ENCODE measurements around the gene RBP3.

Gene RBP3

DNA sequence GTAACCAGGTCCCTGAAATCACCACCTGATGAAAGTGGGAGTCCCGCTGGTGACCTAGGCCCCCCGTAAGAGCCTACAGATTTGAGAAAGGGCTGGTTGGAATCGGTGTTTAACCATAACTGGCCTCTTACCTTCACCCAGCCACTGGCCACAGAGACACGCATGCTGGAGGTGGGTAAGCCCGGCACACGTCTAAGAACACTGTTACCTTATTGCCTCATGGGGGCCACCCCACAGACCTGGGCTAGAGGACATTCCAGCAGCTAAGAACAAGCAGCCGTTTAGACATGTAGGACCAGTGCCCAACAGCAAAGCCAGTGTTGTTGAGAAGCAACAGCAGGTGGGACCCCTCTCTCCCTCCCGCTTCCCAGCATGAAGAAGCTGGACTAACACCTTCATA lies 28.4 kb upstream of the RBP3 start:
- DNase-seq (ENCODE audit: low spot score), result no peak

DNA sequence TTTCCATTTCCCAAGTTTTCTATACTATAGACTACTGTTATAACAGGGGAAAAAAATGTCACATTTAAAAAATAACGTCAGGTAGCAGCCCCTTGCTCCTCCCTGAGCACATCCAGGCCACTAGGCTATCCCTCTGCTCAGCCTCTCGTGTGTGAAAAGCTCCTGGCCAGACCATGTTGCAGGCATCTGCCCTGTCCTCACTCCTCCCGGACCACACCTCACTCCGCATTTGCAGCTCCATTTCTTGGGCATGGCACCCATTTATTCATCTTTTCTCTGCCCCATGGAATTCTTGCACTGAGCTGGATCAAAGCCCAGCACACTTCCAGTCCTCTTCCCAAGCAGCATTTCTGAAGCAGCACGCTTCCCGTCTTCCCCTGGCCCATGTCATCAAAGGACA lies 27.4 kb upstream of the RBP3 start:
- no peak for DNase-seq (ENCODE audit: low spot score)

DNA sequence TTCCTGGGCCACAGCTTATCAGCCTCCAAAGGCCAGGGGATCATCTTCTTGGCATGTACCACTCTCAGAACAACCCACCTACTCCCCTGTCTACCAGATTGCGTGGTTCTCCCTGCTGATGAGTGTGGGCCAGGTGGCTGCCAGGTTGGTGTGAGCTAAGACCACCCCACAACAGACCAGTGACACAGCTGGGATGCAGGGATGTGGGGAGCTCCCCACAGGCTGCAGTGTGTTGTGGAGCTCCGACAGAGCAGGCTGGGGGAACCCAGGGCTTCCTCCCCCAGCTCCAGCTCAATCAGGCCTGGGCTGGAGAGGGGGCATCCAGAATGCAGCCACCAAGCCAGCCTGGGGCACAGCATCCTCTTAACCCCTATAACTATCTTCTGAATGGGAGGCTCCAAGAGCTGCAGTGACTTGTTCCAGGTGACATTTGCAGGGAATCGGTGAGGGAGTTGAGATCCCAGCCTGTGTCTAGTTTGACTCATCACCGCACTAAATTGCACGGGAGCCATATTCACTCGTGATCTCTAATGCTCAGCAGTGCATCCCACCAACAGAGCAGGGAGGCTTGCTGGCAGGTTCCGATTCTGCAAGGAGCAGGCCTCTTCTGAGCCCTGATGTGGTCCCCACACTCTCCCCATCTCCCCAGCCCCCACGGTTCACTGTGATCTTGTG lies 26.5 kb upstream of the RBP3 start:
- DNase-seq (ENCODE audit: low spot score), result no peak

DNA sequence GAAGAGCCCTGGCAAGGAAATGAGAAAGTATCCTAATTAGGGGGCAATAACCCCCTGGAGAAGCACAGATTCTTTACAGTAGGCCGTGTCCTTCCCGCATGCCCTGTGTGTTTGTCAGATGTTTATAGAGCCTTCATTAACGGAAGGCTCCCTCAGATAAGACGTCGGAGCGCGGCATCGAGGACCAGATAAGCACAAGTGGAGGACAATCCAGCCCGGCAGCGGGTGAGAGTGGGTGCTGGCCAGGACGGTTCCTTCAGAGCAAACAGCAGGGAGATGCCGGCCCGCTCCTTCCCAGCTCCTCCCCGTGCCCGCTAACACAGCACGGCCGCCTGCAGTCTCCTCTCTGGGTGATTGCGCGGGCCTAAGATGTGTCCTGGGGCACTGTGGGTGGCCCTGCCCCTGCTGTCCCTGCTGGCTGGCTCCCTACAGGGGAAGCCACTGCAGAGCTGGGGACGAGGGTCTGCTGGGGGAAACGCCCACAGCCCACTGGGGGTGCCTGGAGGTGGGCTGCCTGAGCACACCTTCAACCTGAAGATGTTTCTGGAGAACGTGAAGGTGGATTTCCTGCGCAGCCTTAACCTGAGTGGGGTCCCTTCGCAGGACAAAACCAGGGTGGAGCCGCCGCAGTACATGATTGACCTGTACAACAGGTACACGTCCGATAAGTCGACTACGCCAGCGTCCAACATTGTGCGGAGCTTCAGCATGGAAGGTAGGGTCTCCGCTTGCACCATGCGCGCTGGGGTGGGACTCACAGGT lies 25.7 kb upstream of the RBP3 start, which contains the start of gene GDF2:
GDF2 (plus strand) TSS at position 155 of the 762 bp plus-strand sequence; CDS start at position 370, 215 bp downstream.
- no peak for DNase-seq (ENCODE audit: low spot score)

DNA sequence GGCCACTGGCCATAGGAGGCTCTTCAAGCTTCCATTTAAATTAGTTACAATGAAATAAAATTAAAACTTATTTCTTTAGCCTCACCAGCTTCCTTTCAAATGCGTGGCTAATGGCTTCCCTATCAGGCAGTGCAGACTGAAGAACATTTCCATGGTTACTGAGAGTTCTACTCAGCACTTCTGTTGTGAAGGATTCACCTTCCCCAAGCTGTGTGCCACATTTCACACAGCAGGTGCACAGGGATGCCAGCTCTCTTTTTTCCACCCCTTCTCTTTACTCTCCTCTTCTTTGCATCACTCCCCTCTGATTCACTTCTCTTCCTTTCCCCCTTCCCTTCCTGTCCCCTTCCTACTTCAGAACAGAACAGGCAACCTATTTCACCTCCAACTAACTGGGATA lies 25.1 kb upstream of the RBP3 start:
- no peak for DNase-seq (ENCODE audit: low spot score)

DNA sequence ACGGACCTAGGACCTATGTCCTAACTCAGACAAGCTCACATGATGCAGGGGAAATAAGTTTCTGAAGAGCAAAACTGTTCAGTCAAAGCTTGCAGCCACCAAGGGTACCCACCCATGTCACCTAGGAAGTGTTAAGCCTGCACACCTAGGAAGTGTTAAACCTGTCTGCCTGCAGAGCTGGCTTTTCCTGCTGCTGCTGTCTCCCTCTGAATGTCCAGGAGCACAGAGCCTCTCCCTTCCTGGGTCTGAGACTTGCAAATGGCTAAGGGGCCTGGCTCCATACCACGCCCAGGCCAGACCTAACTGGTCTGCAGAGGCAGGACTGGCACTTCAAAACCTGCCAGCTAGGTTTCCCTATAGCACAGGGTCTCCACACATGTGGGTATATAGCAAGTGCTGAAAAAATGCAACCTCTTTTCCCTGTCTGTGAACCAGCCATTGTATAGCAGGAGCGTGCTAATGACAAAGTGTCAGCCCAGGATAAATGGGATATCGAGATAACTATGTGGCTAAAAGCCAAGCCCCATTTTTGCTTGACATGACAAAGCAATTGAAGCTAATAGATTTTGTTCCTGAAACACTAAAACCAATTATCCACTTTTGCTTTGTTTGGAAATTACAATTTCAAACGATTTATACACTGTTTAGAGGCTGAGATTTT lies 24.4 kb upstream of the RBP3 start:
- DNase-seq (ENCODE audit: low spot score), result no peak

DNA sequence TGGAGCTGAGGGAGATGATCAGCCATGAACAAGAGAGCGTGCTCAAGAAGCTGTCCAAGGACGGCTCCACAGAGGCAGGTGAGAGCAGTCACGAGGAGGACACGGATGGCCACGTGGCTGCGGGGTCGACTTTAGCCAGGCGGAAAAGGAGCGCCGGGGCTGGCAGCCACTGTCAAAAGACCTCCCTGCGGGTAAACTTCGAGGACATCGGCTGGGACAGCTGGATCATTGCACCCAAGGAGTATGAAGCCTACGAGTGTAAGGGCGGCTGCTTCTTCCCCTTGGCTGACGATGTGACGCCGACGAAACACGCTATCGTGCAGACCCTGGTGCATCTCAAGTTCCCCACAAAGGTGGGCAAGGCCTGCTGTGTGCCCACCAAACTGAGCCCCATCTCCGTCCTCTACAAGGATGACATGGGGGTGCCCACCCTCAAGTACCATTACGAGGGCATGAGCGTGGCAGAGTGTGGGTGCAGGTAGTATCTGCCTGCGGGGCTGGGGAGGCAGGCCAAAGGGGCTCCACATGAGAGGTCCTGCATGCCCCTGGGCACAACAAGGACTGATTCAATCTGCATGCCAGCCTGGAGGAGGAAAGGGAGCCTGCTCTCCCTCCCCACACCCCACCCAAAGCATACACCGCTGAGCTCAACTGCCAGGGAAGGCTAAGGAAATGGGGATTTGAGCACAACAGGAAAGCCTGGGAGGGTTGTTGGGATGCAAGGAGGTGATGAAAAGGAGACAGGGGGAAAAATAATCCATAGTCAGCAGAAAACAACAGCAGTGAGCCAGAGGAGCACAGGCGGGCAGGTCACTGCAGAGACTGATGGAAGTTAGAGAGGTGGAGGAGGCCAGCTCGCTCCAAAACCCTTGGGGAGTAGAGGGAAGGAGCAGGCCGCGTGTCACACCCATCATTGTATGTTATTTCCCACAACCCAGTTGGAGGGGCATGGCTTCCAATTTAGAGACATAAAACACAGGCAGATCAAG lies 22.6 kb upstream of the RBP3 start:
- DNase-seq (ENCODE audit: low spot score), result no peak

DNA sequence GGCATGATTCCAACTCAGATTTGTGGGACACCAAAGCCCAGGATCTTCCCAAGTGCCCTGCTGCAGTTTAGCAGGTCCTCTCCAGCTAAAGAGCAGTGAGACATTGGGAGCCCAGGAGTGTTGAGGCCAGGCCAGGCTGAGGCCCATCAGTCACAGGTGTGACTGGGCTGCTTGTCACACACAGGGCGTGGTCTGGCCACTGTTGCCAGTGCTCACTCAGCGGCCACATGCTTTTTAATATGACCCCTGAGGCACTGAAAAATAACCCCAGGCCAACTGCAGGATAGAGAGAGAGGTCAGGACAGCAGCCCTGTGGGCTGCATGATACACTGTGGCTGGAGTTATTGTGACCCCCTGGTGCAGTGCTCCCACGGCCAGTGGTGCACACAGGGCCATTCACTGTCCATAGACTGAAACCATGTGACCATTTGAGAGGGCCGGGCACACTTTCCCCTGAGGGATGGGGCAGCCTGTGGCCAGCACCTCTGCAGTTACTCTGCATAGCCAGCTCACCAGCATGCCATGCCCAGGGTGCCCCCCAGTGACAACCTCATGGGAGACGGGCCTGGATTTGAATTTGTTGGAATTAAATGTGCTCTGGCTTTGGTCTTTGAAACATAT lies 21.7 kb upstream of the RBP3 start:
- no peak for DNase-seq (ENCODE audit: low spot score)

DNA sequence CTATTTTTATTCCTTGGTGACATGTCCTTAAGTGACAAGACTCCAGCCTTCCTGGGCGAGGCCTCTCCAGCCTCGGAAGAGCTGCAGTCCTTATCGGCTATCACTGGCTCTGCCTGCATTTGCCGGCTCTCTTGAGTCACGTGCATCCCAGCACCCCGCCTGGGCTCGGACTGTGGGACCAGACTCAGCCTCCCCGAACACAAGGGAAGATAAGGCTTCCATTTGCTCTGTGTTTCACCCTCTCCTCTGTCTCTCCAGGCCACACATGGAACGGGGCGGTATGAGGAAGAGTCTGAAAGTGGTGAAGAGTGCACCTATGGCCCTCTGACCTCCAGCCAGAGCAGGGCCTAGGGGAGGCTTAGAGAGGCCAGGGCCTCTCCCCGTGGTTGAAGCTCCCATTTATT lies 21.2 kb upstream of the RBP3 start:
- DNase-seq (ENCODE audit: low spot score), result no peak

DNA sequence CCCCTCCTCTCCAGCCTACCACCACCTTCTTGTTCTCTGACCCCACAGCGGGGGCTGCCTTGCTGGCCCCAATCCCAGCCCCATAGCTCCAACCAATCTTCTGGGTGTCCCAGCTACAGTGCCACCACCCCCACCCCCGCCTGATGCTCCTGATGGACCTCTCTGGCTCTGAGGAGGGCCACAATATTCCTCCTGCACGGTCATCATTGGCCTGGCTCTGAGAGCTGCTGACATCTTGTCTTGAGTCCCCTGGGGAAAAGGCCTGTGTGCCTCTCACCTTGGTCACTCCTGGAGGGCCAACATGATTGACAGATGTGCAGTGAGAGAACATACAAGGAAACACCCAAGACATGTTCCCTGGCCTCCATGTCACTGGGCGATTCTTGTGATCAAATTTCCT lies 18.3 kb upstream of the RBP3 start:
- DNase-seq (ENCODE audit: low spot score), result no peak

DNA sequence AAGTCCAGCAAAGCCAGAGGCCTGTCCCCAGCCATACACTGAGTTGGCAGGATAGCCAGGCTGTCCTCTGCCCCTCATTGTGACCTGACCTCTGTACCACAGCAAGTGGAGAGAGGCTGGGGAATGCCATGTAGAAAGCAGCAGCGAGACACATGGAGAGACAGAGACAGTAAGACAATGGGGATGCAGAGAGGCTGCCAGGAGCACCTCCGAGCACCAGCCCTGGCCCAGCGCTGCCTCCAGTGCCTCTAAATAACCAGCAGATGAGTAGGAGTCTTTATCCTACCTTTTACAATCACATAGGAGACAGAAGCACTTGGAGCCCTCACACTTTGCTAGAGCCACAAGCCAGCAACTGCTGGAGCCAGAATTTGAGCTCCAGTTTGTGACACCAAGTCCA lies 17.8 kb upstream of the RBP3 start:
- no peak for DNase-seq (ENCODE audit: low spot score)

DNA sequence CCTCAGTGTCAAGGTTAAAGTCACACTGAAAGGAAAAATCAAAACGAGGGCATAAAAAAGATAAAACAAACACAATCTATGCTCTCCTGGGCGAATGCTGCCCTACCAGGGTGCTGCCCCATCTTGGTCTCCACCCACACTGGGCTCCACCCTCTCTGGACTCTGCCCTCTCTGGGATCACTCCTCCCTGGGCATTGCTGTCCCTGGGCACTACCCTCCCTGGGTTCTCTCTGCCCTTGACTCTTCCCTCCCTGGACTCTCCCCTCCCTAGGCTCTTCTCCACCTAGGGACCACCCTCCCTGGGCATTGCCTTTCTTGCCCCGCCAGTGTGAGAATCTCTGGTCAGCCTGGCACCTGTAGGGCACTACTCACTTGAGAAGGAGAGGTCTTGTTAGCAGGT lies 17.4 kb upstream of the RBP3 start:
- DNase-seq (ENCODE audit: low spot score), result no peak

DNA sequence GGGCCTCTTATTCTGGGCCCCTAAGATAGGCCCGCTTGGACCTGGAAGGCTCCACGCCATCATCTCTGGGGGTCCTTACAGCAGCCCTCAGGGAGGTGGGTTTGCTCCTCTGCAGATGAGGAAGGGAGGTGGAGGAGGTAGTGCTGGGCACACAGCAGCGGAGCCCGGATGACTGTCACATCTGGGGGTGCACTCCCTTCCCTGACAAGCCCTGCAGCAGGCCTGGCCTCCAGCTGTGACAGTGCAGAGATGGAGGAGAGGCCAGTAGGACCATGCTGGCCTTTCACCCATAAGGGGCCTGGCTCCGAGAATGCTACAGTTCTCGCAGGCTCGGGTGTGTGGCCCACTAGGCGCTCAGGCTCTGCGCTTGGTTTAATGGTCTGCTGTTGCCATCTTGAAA lies 16.7 kb upstream of the RBP3 start:
- DNase-seq (ENCODE audit: low spot score), result no peak

DNA sequence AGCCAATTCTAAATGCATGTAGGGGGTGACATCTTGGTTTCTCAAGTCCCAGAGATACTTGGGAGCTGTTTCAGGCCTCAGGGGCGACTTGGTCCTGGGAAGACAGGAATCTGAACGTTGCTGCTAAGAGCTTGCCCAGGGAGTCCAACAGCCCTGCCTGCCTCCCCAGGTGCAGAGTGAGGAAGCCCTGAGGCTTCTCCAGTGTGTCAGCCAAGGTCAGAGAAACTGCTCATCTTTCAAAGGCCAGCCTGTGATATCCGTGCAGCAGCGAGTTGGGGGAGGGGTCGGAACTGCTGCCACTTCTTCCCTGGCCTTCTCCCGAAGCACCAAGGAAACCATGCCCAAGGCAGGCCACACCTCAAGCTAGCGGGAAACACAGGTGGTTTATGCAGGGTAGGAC lies 16.2 kb upstream of the RBP3 start:
- DNase-seq (ENCODE audit: low spot score), result no peak

DNA sequence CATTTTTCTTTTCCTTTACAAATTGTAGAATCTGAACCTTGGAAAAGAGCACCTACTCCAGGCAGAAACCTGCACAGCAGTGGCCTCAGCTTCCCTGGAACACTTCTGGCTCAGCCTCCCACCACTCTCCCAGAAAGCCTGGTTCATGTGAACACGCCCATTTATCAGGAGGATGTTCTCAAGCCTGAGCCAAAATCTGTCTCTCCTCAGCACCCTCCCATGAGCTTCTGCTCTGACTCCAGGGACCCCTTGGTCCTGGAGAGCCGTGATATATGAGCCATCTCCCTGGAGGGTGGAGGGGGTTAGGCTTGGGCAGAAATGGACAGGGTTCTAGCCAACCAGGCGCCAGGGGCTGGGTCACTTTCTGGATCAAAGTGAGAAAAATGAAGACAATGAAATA lies 15.8 kb upstream of the RBP3 start:
- no peak for DNase-seq (ENCODE audit: low spot score)

DNA sequence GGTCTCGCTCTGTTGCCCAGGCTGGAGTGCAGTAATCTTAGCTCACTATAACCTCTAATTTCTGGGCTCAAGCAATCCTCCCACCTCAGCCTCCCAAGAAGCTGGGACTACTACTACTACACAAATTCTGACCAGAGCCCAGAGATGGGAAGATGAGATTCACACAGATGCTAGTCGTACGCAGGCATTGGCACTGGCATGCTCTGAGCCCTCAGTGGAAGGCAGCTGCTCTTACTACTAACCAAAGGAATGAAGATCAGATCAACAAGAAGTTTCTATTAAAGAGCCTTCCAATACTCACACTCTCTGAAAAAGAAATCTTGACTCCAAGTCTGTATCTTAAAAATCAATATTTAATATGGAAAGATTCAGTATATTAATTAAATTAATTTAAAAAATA lies 15.2 kb upstream of the RBP3 start:
- DNase-seq (ENCODE audit: low spot score), result no peak

DNA sequence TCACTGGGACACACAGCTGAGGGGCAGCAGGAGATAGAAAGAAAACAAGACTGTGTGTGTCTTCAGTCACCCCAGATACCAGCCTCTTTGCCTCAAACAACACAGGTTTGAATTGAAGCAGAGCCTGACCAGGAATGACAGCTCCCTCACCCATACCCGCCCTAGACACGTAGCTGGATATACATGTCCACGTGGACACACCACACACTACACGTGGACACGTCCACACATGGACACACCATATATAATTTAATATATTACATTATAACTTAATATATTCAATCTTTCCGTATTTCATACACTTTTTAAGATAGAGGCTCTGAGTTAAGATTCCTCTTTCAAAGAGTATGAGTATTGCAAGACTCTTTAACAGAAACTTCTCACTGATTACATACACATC lies 14.6 kb upstream of the RBP3 start:
- DNase-seq (ENCODE audit: low spot score), result no peak

DNA sequence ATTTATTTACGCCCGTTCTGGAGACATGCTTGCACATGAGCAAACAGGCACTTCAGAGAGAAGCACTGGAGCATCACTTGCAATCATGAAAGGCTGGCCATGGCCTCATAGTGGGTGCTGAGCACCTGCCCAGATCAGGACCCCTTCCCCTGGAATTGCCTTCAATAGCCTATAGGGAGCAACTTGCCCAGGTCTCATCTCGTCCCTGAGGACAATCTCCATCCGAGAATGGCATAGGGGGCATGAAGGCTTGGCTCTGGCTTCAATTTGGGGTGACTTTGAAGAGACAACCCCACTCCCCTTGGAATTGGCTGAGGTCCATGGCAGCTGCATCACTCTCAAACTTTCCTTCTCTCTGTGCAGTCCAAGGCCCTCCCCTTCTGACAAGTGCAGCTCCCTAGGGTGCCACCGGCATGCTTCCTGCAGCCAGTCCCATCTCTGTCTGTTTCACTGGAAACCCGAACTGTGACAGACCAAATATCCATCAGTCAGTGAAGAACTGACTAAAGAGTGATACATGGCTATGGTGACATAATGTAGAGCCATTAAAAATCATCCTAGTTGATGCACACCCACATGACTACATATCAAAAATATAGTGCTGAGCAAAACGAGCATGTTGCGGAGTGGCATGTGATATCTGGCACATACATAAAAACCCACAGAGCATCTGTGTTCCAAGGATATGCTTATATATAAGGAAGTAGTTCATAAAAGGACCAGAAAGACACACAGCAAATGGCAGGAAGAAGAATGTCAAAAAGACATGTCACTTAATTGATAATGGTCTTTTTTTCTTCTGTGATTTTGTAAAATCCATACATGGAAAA lies 13.5 kb upstream of the RBP3 start:
- DNase-seq (ENCODE audit: low spot score), result no peak

DNA sequence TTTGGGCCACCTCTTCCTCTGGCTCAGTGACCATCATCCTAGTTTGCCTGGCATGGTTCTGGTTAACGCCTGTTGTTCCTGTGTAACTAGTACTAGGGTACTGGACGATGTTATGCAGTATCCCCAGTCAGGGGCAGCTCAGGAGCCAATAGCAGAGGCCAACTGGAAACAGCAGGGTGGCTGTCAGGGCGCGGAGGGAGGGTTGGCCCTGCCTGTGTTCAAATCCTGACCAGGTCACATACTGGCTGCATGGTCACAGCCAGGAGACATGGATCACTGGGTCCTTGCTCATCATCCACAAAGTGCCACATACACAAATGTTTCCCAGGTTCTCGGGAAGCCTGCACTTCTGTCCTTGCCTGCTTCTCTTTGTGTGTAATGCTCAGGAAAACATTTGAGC lies 12.3 kb upstream of the RBP3 start:
- DNase-seq (ENCODE audit: low spot score), result no peak

DNA sequence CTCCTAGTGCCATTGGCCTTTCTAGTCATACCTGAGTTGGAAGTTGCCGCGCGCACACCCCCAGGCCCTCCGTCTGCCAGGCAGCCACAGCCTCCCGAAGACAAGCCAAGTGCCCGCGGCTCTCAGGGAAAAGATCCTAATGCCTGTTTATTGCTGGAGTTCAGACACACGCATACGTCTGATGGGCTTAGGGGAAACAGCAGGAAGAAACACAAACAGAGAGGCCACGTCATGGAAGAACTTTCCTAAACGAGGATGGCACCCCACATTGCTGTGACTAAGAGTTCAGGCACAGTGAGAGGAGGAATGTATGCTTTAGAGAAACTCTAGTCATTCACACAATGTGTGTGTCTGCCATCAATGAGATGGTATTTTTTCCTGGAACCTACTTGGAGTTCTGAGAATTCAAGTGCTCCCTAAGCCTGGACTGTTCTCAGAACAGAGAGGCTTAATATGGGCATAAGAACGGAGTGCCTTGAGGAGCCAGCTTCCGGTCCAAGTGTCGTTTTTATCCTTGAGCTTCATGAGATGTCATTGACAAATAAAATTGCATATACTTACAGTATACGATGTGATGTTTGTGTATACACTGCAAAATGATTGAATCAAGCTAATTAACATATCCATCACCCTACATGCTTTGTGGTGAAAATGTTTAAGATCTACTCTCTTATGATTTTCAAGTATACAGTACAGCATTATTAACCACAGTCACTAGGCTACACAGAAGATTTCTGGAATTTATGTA lies 11.6 kb upstream of the RBP3 start:
- no peak for DNase-seq (ENCODE audit: low spot score)
